GM21737 (cell line): Measurements from ENCODE around the gene KIF13A.
"Not testable (repeated sequence)": the region's sequence is repeated elsewhere in the genome, so short reads cannot be mapped to it uniquely, and the experiment has no call there.

Experiments used
- ATAC-seq: cut with Tn5 transposase; IDR thresholded peaks from one replicate; pipeline ENCODE4 v1.9.1; 2021; ENCODE audit warnings: mild to moderate bottlenecking, moderate library complexity; ENCODE audit not compliant: unreplicated experiment

Gene KIF13A

GRCh38 chr6:17971128-17972073 is 16.0 kb downstream of the KIF13A start:
- no peak for ATAC-seq

- ATAC-seq: no peak
Measured at GRCh38 chr6:17968876-17969275, 18.6 kb downstream of the KIF13A start.

- no peak for ATAC-seq
Measured at GRCh38 chr6:17967668-17968518, 19.5 kb downstream of the KIF13A start.

GRCh38 chr6:17966451-17966850 is 21.0 kb downstream of the KIF13A start:
- ATAC-seq: no peak

- no peak for ATAC-seq
Measured at GRCh38 chr6:17965397-17965796, 22.0 kb downstream of the KIF13A start.

DNA sequence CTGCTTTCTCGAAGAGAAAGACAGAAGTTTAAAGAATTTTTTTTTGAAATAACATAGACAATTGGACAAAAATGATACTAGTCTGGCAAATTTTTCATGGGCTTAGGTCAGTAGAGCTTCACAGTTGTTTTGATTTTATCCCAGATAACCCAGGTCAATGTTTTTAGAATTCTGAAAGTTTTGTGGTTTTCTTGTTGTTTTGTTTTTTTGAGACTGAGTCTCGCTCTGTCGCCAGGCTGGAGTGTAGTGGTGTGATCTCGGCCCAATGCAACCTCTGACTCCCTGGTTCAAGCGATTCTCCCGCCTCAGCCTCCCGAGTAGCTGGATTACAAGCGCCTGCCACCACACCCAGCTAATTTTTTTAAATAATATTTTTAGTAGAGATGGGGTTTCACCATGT is 22.8 kb downstream of the KIF13A start:
- no peak for ATAC-seq

- ATAC-seq: no peak
Measured at GRCh38 chr6:17962436-17963031, 24.9 kb downstream of the KIF13A start.

DNA sequence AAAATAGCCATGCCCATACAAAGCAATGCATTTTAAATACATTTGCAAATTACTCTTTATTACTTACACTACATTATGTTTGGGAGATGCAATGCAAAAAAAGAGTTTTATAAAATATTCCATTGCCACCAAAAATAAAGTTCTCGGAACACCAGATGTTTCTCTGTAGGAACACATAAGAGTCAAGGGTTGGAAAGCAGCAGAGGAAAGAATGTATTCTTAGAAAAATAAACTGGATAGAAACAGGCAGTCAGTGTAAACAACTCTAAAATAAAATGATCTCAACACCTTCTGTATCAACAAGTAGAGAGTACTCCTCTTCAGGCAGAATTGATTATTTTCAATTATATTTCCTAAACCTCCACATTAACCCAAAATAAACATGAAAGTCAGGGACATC is 28.1 kb downstream of the KIF13A start:
- ATAC-seq: no peak

DNA sequence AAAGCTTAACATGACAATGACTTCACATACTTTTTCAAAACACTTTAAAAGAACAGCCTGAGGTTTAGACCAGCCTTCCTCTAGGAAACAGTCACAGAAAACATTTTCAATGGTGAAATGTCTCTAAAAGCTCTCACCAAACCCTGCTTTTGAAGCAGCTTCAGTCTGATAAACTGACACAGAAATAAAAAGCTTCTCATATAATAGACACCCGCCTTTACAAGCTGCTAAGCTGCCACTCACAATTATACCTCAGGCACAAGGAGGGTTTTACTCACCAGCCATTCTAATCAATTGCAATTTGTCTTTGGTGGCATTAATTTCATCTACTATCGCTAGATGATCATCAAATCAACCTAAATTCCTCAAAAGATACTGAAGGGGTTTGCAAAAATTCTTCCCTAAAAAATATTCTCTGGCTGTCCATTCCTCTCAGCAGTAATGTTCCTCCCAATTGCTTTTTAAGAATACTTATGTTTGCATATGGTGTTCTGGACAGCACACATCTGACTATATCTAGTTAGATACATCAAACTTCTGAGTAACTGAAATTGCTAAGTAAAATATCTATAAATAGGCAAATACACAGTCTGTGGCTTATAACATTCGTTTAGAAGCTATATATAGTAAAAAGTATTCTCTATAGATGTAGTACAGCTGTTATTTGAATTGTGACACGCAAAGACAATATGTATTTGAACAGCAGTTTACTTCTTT is 29.4 kb downstream of the KIF13A start:
- no peak for ATAC-seq

GRCh38 chr6:17957498-17957897 is 29.9 kb downstream of the KIF13A start:
- ATAC-seq: no peak

DNA sequence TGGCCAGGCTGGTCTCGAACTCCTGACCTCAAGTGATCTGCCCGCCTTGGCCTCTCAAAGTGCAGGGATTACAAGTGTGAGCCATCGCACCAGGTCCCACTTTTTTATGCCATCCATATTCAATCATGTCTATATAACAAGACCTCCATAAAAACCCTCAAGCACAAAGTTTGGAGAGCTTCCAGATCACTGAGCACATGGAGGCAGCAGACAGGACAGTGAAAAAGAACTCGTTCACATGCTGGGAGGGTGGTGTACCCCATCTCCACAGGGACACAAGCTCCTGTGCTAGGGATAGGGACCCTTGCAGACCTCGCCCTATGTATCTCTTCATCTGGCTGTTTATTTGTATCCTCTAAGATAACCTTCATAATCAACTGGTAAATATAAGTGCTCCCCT is 30.3 kb downstream of the KIF13A start:
- no peak for ATAC-seq

GRCh38 chr6:17950095-17950494 is 37.3 kb downstream of the KIF13A start:
- ATAC-seq: no peak

GRCh38 chr6:17949168-17949567 is 38.3 kb downstream of the KIF13A start:
- no peak for ATAC-seq

- ATAC-seq: no peak
Measured at GRCh38 chr6:17948725-17949124, 38.7 kb downstream of the KIF13A start.

DNA sequence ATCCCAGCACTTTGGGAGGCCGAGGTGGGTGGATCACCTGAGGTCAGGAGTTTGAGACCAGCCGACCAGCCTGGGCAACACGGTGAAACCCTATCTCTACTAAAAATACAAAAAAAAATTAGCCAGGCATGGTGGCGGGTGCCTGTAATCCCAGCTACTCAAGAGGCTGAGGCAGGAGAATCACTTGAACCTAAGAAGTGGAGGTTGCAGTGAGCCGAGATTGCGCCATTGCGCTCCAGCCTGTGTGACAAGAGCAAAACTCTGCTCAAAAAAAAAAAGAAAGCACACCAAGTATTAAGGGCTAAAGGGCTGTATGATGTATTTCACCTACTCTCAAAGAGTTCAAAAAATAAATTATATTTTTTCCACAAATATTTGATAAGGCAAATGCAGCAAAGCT is 39.9 kb downstream of the KIF13A start:
- ATAC-seq: not testable (repeated sequence)

DNA sequence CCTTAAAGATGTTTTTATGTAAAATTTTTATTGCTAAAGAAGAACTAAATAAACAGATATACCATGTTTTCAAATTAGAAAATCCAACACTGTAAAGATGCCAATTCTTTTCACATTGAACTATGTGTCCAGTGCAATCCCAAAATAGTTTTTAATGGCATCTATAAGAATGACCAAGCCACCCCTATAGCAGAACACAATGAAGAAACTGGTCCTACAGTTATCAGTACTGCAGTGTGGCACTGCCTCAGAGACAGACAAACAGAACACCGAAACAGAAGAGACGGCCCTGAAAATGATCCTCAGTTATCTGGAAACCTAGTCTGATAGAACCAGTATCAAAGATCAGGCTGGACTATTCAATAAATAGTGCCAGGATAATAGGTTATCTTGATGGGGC is 41.9 kb downstream of the KIF13A start:
- ATAC-seq: no peak

GRCh38 chr6:17945111-17945510 is 42.3 kb downstream of the KIF13A start:
- ATAC-seq: no peak

DNA sequence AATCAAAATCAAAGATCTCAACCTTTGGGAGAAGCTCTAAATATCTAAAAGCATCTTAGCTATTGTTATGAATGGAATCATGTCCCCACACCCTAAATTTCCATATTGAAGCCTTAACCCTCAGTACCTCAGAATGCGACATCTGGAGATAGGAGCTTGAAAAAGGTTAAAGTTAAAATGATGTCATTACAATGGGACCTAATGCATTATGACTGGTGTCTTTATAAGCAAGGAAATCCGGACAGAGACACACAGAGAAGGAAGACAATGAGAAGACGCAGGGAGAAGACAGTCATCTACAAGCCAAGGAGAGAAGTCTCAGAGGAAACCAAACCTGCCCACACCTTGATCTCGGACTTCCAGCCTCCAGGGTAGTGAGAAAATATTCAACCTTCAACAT is 46.1 kb downstream of the KIF13A start:
- ATAC-seq: no peak

DNA sequence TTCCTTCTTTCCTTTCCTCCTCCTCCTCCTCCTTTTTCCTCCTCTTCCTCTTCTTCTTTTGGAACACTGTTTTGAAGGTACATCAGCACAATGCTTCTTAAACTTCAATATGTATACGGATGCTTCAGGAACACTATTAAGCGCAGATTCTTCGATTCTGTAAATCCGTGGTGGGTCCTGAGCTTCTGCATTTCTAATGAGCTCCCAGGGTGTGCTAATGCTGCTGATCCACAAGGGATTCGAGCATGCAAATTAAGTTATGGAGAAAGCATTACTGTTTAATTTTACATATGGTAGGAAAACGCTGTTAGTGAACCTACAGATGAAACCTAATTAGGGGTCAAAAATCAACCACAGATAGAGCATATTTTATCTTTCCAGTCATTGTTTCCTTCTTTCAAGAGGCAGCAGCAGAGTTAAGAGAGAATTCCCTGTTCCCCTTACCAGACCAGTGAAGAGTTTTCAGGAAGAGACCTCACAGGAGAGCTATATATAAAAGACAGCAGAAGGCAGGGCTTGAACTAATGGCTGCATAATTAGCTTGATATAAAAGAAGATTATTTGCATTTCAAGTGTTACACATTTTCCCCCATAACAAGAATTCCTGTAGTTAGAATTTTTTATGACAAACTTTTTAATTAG is 47.2 kb downstream of the KIF13A start:
- no peak for ATAC-seq

GRCh38 chr6:17938901-17939300 is 48.5 kb downstream of the KIF13A start:
- no peak for ATAC-seq
